ENCODE measurements around the gene PFDN2.

PFDN2 gene

GRCh38 chr1:161165742-161166668 is 48.2 kb upstream of the PFDN2 start, which contains the start of gene PPOX:
Gene PPOX, plus strand, starts transcription at chr1:161166426. Its CDS starts 422 bp downstream, at chr1:161166848.
- POLR2A ChIA-PET: interaction anchor here (0.5 to 4.8 kb wide), 14 partner anchors 8 to 216 kb away, joined by 3 to 53 read pairs (median 6); partner anchors contain the start of genes B4GALT3, DEDD, F11R and NDUFS2
- Histone ChIP-seq H3K27ac (ENCODE audit: extremely low read depth, low read depth, low read length) (peak within 1 kb of the TSS; percentile 39; the same call in 1 of the 2 replicates), H3K36me3 (ENCODE audit: control insufficient read depth in 2 of 2, insufficient read depth in 1 of 2, low read length in 2 of 2) (peaks cover 3 to 73% of the 10 kb centered on the region in 2 experiments; a peak in 1 of 3 replicates), H3K4me3 (ENCODE audit: low read depth, low read length) (peak within 1 kb of the TSS; percentile 58), H3K4me1 (ENCODE audit: control insufficient read depth, insufficient read depth, low read length) (peaks cover 3% of the 10 kb centered on the region; the same call in 1 of the 2 replicates), H3K9me3 (ENCODE audit: control insufficient read depth, insufficient read depth, low read depth, low read length) (no peaks in the 10 kb centered on the region)
- CTCF ChIA-PET: interaction anchor here (0.6 to 3.9 kb wide), 21 partner anchors 9 to 1134 kb away, joined by 3 to 23 read pairs (median 4); partner anchors contain the start of genes B4GALT3, DEDD, KLHDC9 and NDUFS2
- TF ChIP-seq ZBTB49 (tag by site-specific recombination; IDR thresholded peaks at IDR 0.05; ENCODE audit: low read depth) (no peak), ZNF600 (tag by site-specific recombination; IDR thresholded peaks at IDR 0.05) (peak; percentile 94), ZNF292 (tag by site-specific recombination; IDR thresholded peaks at IDR 0.05; ENCODE audit: borderline replicate concordance, low read depth) (no peak), ZBTB1 (tag by site-specific recombination; IDR thresholded peaks at IDR 0.05) (no peak), IKZF3 (tag by site-specific recombination; IDR thresholded peaks at IDR 0.05) (no peak), KLF7 (tag by site-specific recombination; IDR thresholded peaks at IDR 0.05; ENCODE audit: borderline replicate concordance) (peak; percentile 74; the same call in 1 of the 2 replicates), CTCF (tag by site-specific recombination; IDR thresholded peaks at IDR 0.05) (peak; percentile 70), ZNF311 (tag by site-specific recombination; IDR thresholded peaks at IDR 0.05; ENCODE audit: borderline replicate concordance) (no peak), ZNF639 (tag by site-specific recombination; IDR thresholded peaks at IDR 0.05) (peak; percentile 42; the same call in 1 of the 2 replicates), ZNF404 (tag by site-specific recombination; IDR thresholded peaks at IDR 0.05) (no peak), TRIM28 (IDR thresholded peaks at IDR 0.05; ENCODE audit: borderline replicate concordance, low read length) (peak; percentile 65; the same call in 1 of the 2 replicates), ZNF423 (tag by site-specific recombination; IDR thresholded peaks at IDR 0.05) (no peak), SETDB1 (IDR thresholded peaks at IDR 0.05; ENCODE audit: insufficient read length, low read length) (no peak), AEBP2 (tag by site-specific recombination; IDR thresholded peaks at IDR 0.05; ENCODE audit: borderline replicate concordance) (no peak), ZNF658 (tag by site-specific recombination; IDR thresholded peaks at IDR 0.05) (no peak), TSHZ1 (tag by site-specific recombination; IDR thresholded peaks at IDR 0.05; ENCODE audit: borderline replicate concordance) (no peak), MEIS1 (CRISPR knock-in tag; IDR thresholded peaks at IDR 0.05; ENCODE audit: borderline replicate concordance) (no peak), ZNF701 (tag by site-specific recombination; IDR thresholded peaks at IDR 0.05) (no peak), KLF10 (tag by site-specific recombination; IDR thresholded peaks at IDR 0.05) (peak; percentile 75; the same call in 1 of the 2 replicates), ZNF76 (tag by site-specific recombination; IDR thresholded peaks at IDR 0.05; ENCODE audit: borderline replicate concordance, low read depth) (peak; percentile 16; the same call in 1 of the 2 replicates), ZNF624 (tag by site-specific recombination; IDR thresholded peaks at IDR 0.05) (no peak), ZNF37A (tag by site-specific recombination; IDR thresholded peaks at IDR 0.05) (no peak), ATF2 (tag by site-specific recombination; IDR thresholded peaks at IDR 0.05; ENCODE audit: low read depth) (no peak), ZNF549 (tag by site-specific recombination; IDR thresholded peaks at IDR 0.05) (no peak)

All from HEK293 (cell line).